BJ (cell line): Measurements from ENCODE around the gene CBX6. TPM values are rescaled to one million over a fixed set of nuclear protein-coding genes. Genes with fewer than 3 reads are reported as not detected.

Experiments
- CTCF ChIA-PET: fragments of 350-600 bp; formaldehyde crosslinking; extraction: SDS; loops from one replicate; lab custom pipeline; 2021; ENCODE audit warnings: antibody characterized with exemption, inconsistent platforms; lab: Yijun Ruan, JAX
- POLR2A ChIA-PET: fragments of 300-600 bp; sonication (Branson Sonifier 250); formaldehyde crosslinking; extraction: SDS; loops from one replicate; lab custom pipeline; 2021; ENCODE audit warnings: antibody characterized with exemption; lab: Charles Lee
- DNase-seq: peaks from one replicate; pipeline ENCODE4 v3.0.0-alpha.2; 2011; ENCODE audit warnings: low read depth
- H3K27me3 ChIP-seq: 2 replicates; pipeline ENCODE4 v1.6.0; 2011; ENCODE audit warnings: low read length; ENCODE audit not compliant: control insufficient read depth, insufficient read depth
- H3K36me3 ChIP-seq: 2 replicates; pipeline ENCODE4 v1.5.1; 2011; ENCODE audit warnings: low read length; ENCODE audit not compliant: control insufficient read depth, insufficient read depth
- H3K4me3 ChIP-seq: 2 replicates; pipeline ENCODE4 v1.5.1; 2011; ENCODE audit warnings: low read depth, mild to moderate bottlenecking, control low read depth, low read length
- polyA plus RNA-seq: library from polyadenylated mRNA; depleted of rRNA; stranded (reverse); fragments of >200 nt; gene quantifications from 2 replicates; pipeline ENCODE4 v1.2.3, GENCODE V29; 2011
- TF ChIP-seq, protein P1 (sequence below): IDR thresholded peaks from 2 replicates; pipeline ENCODE4 v1.5.1; 2011; ENCODE audit warnings: low read depth, mild to moderate bottlenecking, control low read depth, inconsistent platforms, low read length, moderate library complexity; ENCODE audit not compliant: insufficient read depth

Gene CBX6
- polyA plus RNA-seq, 1 experiment, result 21.9 TPM

DNA sequence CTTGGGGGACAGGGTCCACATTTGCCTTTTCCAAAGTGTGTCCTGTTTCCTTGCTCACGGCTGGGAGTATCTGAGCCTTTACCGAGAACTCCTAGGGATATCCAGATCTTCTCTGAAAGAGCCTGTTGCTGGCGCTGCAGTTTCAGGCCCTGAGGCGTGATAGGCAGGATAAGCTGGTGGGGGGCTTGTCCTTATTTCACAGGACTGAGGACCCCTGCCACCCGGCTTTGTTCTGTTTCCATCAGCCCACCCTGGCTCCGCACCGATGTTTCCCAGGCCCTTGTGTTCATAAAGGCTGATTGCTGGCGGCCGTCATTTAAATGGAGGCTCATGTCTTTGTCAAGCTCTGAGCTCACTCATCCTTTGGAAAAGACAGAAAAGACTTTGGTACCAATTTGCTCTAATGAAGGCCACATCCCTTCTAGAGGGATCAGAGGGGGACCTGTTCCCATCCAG is 18.8 kb downstream of the CBX6 start:
- no peak overlapping the region for H3K4me3 ChIP-seq
- no peaks in the 10 kb centered on the region for H3K36me3 ChIP-seq
- TF ChIP-seq, protein P1, sequence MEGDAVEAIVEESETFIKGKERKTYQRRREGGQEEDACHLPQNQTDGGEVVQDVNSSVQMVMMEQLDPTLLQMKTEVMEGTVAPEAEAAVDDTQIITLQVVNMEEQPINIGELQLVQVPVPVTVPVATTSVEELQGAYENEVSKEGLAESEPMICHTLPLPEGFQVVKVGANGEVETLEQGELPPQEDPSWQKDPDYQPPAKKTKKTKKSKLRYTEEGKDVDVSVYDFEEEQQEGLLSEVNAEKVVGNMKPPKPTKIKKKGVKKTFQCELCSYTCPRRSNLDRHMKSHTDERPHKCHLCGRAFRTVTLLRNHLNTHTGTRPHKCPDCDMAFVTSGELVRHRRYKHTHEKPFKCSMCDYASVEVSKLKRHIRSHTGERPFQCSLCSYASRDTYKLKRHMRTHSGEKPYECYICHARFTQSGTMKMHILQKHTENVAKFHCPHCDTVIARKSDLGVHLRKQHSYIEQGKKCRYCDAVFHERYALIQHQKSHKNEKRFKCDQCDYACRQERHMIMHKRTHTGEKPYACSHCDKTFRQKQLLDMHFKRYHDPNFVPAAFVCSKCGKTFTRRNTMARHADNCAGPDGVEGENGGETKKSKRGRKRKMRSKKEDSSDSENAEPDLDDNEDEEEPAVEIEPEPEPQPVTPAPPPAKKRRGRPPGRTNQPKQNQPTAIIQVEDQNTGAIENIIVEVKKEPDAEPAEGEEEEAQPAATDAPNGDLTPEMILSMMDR, result no peak
- no peak for DNase-seq
- CTCF ChIA-PET, result interaction anchor here (0.9 to 13.4 kb wide), 4 partner anchors 10 to 282 kb away, joined by 3 to 103 read pairs (median 38); partner anchors contain the start of genes CBX6 and NPTXR
- peaks cover 7% of the 10 kb centered on the region; the same call in 1 of the 2 replicates for H3K27me3 ChIP-seq
- POLR2A ChIA-PET, result no interaction called here

DNA sequence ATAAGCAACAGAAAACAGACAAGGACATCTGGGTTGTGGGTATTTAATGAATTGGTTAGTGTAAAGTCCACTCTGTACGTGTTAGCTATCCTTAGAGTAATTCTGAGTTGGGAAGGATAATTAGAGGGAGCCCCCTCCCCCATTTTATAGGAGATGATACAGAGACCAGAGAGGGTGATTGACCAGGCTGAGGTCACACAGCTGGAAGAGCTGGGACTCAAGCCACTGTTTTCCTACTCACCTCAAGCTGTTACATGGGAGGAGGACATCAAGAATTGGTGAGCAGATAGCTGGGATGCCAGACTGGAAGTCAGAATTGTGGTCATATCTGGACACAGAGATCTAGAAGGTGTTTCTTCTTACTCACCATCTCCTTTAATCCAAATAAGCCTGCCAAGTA is 19.5 kb downstream of the CBX6 start:
- Histone ChIP-seq H3K27me3 (peaks cover 5% of the 10 kb centered on the region; the same call in 1 of the 2 replicates), H3K36me3 (no peaks in the 10 kb centered on the region), H3K4me3 (no peak overlapping the region)
- TF ChIP-seq, protein P1, result no peak
- no peak for DNase-seq
- POLR2A ChIA-PET, result no interaction called here
- CTCF ChIA-PET, result interaction anchor here (0.5 to 13.4 kb wide), 4 partner anchors 8 to 783 kb away, joined by 3 to 103 read pairs (median 44); partner anchors contain the start of gene CBX6

GRCh38 chr22:38850941-38851849 is 20.8 kb downstream of the CBX6 start:
- no peak for DNase-seq
- Histone ChIP-seq H3K36me3 (no peaks in the 10 kb centered on the region), H3K4me3 (no peak overlapping the region), H3K27me3 (peaks cover 5% of the 10 kb centered on the region; the same call in 1 of the 2 replicates)
- TF ChIP-seq, protein P1, result no peak
- ChIA-PET POLR2A (no interaction called here), CTCF (interaction anchor here (3.7 to 13.4 kb wide), 3 partner anchors 10 to 83 kb away, joined by 13 to 103 read pairs (median 74); partner anchors contain the start of gene CBX6)

- no peak for DNase-seq
- Histone ChIP-seq H3K36me3 (no peaks in the 10 kb centered on the region), H3K27me3 (peaks cover 5% of the 10 kb centered on the region), H3K4me3 (no peak overlapping the region)
- TF ChIP-seq, protein P1, result no peak
- CTCF ChIA-PET, result interaction anchor here (0.6 to 13.4 kb wide), 4 partner anchors 10 to 933 kb away, joined by 3 to 103 read pairs (median 44); partner anchors contain the start of gene CBX6
- POLR2A ChIA-PET, result no interaction called here
These were observed 21.6 kb downstream of the CBX6 start for GRCh38 chr22:38850399-38850798.

DNA sequence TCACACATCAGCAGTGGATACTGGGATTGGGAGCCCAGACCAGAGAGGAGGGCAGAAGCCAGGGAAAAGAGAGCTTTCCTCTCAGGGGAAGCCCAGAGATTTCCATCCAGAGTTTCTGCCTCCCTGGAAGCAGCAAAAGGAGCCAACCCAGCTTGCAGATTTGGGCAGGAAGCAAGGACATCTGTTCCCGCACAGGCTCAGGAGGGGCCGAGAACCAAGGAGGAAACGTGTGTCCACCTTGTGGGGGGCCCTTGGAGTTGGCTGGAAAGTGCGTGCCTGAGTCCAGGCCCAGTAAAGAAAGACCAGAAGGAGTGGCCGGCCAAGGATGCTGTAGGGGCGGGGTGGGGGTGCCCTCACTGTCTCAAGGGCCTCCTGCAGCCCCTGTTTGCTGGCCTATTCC is 22.2 kb downstream of the CBX6 start:
- DNase-seq, result no peak
- ChIA-PET CTCF (interaction anchor here (0.6 to 13.4 kb wide), 4 partner anchors 11 to 934 kb away, joined by 3 to 103 read pairs (median 44); partner anchors contain the start of gene CBX6), POLR2A (no interaction called here)
- Histone ChIP-seq H3K4me3 (no peak overlapping the region), H3K36me3 (no peaks in the 10 kb centered on the region), H3K27me3 (peaks cover 9% of the 10 kb centered on the region)
- TF ChIP-seq, protein P1, result no peak
